ENCODE results near the gene NPTX1. TPM values are rescaled to one million over a fixed set of nuclear protein-coding genes. Genes with fewer than 3 reads are reported as not detected.
"Not testable (repeated sequence)": the region's sequence is repeated elsewhere in the genome, so short reads cannot be mapped to it uniquely, and the experiment has no call there.

The NPTX1 gene
- total RNA-seq, 2 experiments from 2014 or later: 8.0 to 9.3 TPM

GRCh38 chr17:80511222-80512180 lies 35.1 kb upstream of the NPTX1 start:
- CTCF ChIA-PET: no interaction called here
- H3K4me3 Mint-ChIP-seq: no peak overlapping the region
- H3K4me1 Mint-ChIP-seq: no peaks in the 10 kb centered on the region
- DNase-seq (no peak), ATAC-seq (no peak)
- H3K36me3 Mint-ChIP-seq: no peaks in the 10 kb centered on the region
- no peak overlapping the region for H3K27ac Mint-ChIP-seq
- H3K27me3 Mint-ChIP-seq: peaks cover 20% of the 10 kb centered on the region
- no peaks in the 10 kb centered on the region for H3K9me3 Mint-ChIP-seq (ENCODE audit: low read depth)

DNA sequence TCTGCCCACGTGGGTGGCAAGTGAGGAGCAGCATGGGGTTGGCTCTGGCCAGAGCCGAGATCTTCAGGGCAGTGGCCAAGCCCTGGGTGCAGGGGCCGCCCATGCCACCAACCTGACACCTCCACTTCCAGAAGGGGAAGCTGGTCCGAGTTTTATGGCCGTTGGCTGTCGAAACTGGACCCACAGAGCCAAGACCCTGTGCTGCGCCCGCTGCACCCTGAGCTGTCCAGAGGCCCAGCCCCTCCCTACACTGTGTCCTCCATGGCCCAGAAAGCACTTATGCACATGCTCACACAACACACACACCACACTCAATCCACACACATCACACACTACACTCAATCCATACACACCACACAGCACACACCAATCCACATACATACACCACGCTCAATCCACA lies 34.4 kb upstream of the NPTX1 start:
- peaks cover 18% of the 10 kb centered on the region for H3K27me3 Mint-ChIP-seq
- ATAC-seq (no peak), DNase-seq (no peak)
- no peak overlapping the region for H3K27ac Mint-ChIP-seq
- H3K36me3 Mint-ChIP-seq: no peaks in the 10 kb centered on the region
- no peaks in the 10 kb centered on the region for H3K4me1 Mint-ChIP-seq
- no peaks in the 10 kb centered on the region for H3K9me3 Mint-ChIP-seq (ENCODE audit: low read depth)
- H3K4me3 Mint-ChIP-seq: no peak overlapping the region
- CTCF ChIA-PET: no interaction called here

DNA sequence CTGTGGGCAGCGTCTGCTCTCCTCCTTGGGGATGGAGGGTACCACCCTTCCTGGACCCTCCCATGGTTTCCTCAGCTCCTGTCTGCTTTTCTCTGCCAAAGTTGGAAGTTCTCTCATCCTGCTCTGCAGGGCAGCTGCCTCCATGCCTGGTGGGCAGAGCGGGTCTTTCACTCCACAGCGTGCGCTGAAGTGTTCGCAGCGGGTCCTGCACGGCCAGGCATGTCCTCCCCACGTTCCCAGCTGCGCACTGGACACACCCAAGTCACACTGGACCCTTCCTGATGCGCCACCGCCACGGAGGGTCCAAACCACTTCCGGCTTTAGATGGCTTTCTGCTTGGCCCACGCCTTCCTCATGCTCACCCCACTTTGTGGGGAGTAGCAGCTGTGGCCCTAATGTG lies 33.7 kb upstream of the NPTX1 start:
- CTCF ChIA-PET: no interaction called here
- peaks cover 19% of the 10 kb centered on the region for H3K27me3 Mint-ChIP-seq
- no peaks in the 10 kb centered on the region for H3K4me1 Mint-ChIP-seq
- H3K27ac Mint-ChIP-seq: no peak overlapping the region
- no peak for DNase-seq
- ATAC-seq: no peak
- no peaks in the 10 kb centered on the region for H3K9me3 Mint-ChIP-seq (ENCODE audit: low read depth)
- H3K4me3 Mint-ChIP-seq: no peak overlapping the region
- no peaks in the 10 kb centered on the region for H3K36me3 Mint-ChIP-seq

GRCh38 chr17:80509311-80509710 lies 32.9 kb upstream of the NPTX1 start:
- no peak for DNase-seq
- no peaks in the 10 kb centered on the region for H3K9me3 Mint-ChIP-seq (ENCODE audit: low read depth)
- no peak for ATAC-seq
- no peak overlapping the region for H3K4me3 Mint-ChIP-seq
- H3K4me1 Mint-ChIP-seq: no peaks in the 10 kb centered on the region
- H3K36me3 Mint-ChIP-seq: no peaks in the 10 kb centered on the region
- no peak overlapping the region for H3K27ac Mint-ChIP-seq
- CTCF ChIA-PET: no interaction called here
- peaks cover 21% of the 10 kb centered on the region for H3K27me3 Mint-ChIP-seq

GRCh38 chr17:80507965-80508364 lies 31.6 kb upstream of the NPTX1 start:
- Mint-ChIP-seq H3K27me3 (peaks cover 16% of the 10 kb centered on the region), H3K4me1 (no peaks in the 10 kb centered on the region), H3K36me3 (no peaks in the 10 kb centered on the region), H3K9me3 (ENCODE audit: low read depth) (no peaks in the 10 kb centered on the region), H3K4me3 (no peak overlapping the region), H3K27ac (no peak overlapping the region)
- CTCF ChIA-PET: interaction anchor here (0.8 to 1.5 kb wide), 2 partner anchors 11 to 13 kb away, joined by 3 read pairs; no protein-coding TSS in a partner anchor
- DNase-seq (no peak), ATAC-seq (no peak)

DNA sequence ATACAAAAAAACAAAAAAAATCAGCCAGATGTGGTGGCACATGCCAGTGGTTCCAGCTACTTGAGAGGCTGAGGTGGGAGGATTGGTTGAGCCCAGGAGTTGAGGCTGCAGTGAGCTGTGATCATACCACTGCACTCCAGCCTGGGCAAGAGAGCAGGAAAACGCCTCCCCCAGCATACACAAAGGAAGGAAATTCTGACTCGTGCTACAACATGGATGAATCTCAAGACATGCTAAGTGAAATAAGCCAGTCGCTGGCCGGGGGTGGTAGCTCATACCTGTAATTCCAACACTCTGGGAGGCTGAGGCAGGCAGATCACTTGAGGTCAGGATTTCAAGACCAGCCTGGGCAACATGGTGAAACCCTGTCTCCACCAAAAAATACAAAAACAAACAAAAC lies 30.8 kb upstream of the NPTX1 start:
- CTCF ChIA-PET: interaction anchor here (1.5 kb wide), 1 partner anchor 12 kb away, joined by 3 read pairs; no protein-coding TSS in a partner anchor
- ATAC-seq: not testable (repeated sequence)

DNA sequence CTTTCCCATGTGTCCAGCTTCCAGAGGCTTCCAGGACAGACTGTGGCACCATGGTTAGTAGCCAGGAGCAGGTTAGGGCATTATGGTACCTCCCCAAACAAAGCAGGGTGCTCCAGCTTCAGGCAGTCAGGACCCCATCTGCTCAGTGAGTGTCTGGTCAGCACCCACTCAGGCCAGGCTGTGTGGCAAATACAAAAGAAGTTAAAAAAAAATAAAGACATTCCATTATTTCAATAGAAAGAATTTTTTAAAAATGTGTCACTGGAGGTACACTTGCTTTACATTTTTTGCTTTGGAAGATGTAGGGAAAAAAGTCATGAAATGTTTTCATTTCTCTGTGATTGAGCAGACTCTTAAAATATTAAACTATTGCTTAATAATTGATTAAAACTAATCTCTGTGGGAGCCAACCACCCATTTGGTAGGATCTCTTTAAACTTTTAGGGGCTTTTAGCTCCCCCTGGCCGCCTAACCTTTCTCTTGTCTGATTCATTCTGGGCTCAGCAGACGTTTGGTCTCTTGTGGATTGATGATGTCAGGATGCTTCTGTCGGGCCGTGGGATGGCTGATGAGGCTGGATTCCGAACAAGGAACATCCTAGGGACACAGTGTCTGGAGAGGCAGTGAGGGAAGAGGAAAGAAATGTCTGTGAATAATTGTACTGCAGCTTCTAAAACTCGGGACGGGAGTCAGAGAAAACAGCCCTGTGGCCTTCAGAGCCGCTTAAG lies 28.4 kb upstream of the NPTX1 start:
- CTCF ChIA-PET: interaction anchor here (1.0 kb wide), 1 partner anchor 71 kb away, joined by 3 read pairs; no protein-coding TSS in a partner anchor
- ATAC-seq: no peak
- Mint-ChIP-seq H3K9me3 (ENCODE audit: low read depth) (no peaks in the 10 kb centered on the region), H3K27ac (no peak overlapping the region), H3K4me3 (no peak overlapping the region), H3K36me3 (no peaks in the 10 kb centered on the region), H3K4me1 (no peaks in the 10 kb centered on the region), H3K27me3 (peaks cover 16% of the 10 kb centered on the region)
- no peak for DNase-seq

More for the DNA sequence above, 30.8 kb upstream of the NPTX1 start:
- DNase-seq; H3K4me1 Mint-ChIP-seq; H3K27ac Mint-ChIP-seq; H3K36me3 Mint-ChIP-seq; H3K4me3 Mint-ChIP-seq; H3K9me3 Mint-ChIP-seq (ENCODE audit: low read depth): not testable (repeated sequence)
- H3K27me3 Mint-ChIP-seq: peaks cover 16% of the 10 kb centered on the region

- no peaks in the 10 kb centered on the region for H3K36me3 Mint-ChIP-seq
- no peak overlapping the region for H3K27ac Mint-ChIP-seq
- H3K27me3 Mint-ChIP-seq: peaks cover 20% of the 10 kb centered on the region
- H3K9me3 Mint-ChIP-seq (ENCODE audit: low read depth): no peaks in the 10 kb centered on the region
- no peaks in the 10 kb centered on the region for H3K4me1 Mint-ChIP-seq
- ATAC-seq (no peak), DNase-seq (no peak)
- CTCF ChIA-PET: no interaction called here
- no peak overlapping the region for H3K4me3 Mint-ChIP-seq
Measured at GRCh38 chr17:80503921-80504320, 27.5 kb upstream of the NPTX1 start.

- no peak overlapping the region for H3K27ac Mint-ChIP-seq
- no peaks in the 10 kb centered on the region for H3K36me3 Mint-ChIP-seq
- peaks cover 20% of the 10 kb centered on the region for H3K27me3 Mint-ChIP-seq
- no peak for ATAC-seq
- no peak for DNase-seq
- no peaks in the 10 kb centered on the region for H3K9me3 Mint-ChIP-seq (ENCODE audit: low read depth)
- CTCF ChIA-PET: no interaction called here
- H3K4me3 Mint-ChIP-seq: no peak overlapping the region
- no peaks in the 10 kb centered on the region for H3K4me1 Mint-ChIP-seq
Measured at GRCh38 chr17:80503031-80503430, 26.6 kb upstream of the NPTX1 start.

DNA sequence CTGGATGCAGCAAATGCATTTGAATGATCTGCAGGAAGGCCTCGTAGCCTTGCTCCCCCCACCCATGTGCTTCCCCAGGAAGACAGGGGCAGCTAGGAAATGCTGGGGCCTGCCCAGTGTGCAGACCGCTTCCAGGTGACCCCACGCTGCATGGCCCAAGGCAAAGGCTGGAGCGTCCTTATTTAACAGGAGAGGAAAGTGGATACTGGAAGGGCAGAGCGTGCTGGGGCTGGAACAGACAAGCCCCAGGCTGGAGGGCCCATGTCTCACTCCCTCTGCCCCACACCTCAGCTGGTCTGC lies 26.1 kb upstream of the NPTX1 start:
- no peak overlapping the region for H3K27ac Mint-ChIP-seq
- CTCF ChIA-PET: no interaction called here
- H3K4me1 Mint-ChIP-seq: peaks cover 4% of the 10 kb centered on the region
- no peaks in the 10 kb centered on the region for H3K36me3 Mint-ChIP-seq
- no peaks in the 10 kb centered on the region for H3K9me3 Mint-ChIP-seq (ENCODE audit: low read depth)
- no peak for DNase-seq
- ATAC-seq: no peak
- H3K27me3 Mint-ChIP-seq: peaks cover 23% of the 10 kb centered on the region
- no peak overlapping the region for H3K4me3 Mint-ChIP-seq

DNA sequence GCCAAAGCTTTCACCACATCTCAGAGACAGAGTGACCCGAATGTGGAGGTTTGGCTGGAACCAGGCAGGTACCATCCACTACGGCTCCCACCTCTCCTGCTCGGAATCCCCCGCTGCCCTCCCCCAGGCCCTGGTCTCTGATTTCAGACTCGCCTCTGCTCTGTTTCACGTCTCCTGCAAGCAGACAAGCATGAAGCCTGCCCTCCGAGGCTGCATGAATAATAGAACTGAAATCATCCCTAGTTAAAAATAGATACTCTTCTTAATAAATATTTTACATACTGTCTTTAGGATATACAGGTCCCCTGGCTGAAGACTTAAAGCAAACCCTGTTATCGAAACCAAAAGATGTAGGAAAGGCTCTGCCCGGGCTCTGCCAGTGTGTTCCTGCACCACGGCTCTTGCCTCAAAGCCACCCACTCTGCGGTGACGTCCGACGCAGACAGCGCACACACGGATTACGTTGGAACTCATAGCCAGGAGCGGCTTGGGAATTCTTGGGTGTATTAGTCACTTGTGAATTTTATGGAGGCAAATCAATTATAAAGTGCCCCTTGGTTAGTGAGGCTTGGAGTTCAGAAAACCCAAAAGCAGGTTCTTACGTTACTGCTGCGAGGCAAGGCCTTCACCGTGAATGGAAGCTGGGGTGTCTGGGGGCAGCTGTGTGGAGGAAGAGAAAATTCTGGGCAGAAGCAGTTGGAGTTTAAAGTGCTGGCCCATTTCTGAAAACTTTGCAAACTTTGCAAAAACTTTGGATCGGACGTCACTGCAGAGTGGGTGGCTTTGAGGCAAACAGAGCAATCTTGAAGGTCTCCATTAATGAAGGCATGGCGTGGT lies 25.6 kb upstream of the NPTX1 start:
- H3K36me3 Mint-ChIP-seq: no peaks in the 10 kb centered on the region
- CTCF ChIA-PET: no interaction called here
- DNase-seq: no peak
- peaks cover 22% of the 10 kb centered on the region for H3K27me3 Mint-ChIP-seq
- ATAC-seq: no peak
- peaks cover 9% of the 10 kb centered on the region for H3K4me1 Mint-ChIP-seq
- no peak overlapping the region for H3K4me3 Mint-ChIP-seq
- no peak overlapping the region for H3K27ac Mint-ChIP-seq
- no peaks in the 10 kb centered on the region for H3K9me3 Mint-ChIP-seq (ENCODE audit: low read depth)

DNA sequence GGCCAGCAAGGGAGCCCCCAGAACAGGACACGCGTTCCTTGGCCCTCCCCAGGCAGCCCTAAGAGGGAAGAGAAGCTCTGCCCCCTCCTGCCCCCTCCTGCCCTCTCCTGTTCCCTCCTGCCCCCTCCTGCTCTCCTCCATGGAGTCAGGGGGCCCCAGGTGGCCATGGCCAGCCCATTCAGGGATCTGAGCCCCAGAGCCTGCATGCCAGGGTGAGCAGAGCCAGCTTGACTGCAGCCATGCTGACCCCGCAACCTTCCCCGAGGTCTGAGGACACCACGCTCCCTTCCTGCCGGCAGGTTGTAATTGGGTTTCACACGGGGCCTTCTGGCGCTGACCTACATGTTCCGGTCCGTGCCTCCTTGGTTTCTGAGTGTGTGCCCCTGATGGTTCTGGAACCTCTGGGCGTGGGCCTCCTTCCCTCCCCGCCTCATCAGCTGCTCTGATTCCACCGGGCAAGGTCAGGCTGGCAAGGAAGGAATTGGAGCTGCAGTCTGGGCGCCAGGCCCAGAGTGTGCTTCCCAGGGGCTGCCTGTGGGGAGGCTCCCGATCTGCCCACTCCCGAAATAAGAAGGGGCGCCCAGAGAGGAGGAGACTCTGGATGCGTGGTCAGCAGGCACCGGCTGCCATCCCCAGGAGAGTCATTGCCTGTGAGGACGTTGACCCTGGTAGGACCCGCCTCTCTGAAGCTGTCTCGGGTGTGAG lies 23.7 kb upstream of the NPTX1 start:
- Mint-ChIP-seq H3K4me1 (peaks cover 9% of the 10 kb centered on the region), H3K27ac (no peak overlapping the region), H3K4me3 (no peak overlapping the region), H3K36me3 (no peaks in the 10 kb centered on the region), H3K27me3 (peaks cover 28% of the 10 kb centered on the region), H3K9me3 (ENCODE audit: low read depth) (no peaks in the 10 kb centered on the region)
- CTCF ChIA-PET: interaction anchor here (1.5 kb wide), 1 partner anchor 73 kb away, joined by 3 read pairs; no protein-coding TSS in a partner anchor
- DNase-seq (no peak), ATAC-seq (no peak)

DNA sequence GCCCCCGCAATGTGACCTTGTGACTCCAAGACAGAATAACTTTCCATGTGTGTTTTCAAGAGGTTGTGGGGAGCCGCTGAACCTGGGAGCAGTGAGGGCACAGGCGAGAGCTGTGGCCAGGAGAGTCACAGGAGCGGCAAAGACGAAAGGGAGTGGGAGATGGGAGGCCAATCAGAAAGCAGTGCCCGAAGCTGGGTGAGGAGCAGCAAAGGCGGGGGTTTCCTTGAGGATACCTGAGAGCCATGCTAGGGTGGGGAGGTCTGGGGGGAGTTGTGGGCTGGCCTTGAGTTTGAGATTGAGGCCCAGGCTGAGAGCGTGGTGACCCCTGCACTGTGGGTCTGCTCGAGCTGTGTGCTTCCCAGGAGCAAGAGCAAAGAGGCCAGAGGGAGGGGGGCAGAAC lies 23.2 kb upstream of the NPTX1 start:
- Mint-ChIP-seq H3K4me3 (no peak overlapping the region), H3K36me3 (no peaks in the 10 kb centered on the region), H3K9me3 (ENCODE audit: low read depth) (no peaks in the 10 kb centered on the region), H3K27ac (no peak overlapping the region), H3K27me3 (peaks cover 27% of the 10 kb centered on the region), H3K4me1 (peaks cover 9% of the 10 kb centered on the region)
- no peak for DNase-seq
- ATAC-seq: no peak
- CTCF ChIA-PET: interaction anchor here (1.5 to 2.3 kb wide), 2 partner anchors 72 to 76 kb away, joined by 3 to 6 read pairs; no protein-coding TSS in a partner anchor

Data from activated CD8-positive, alpha-beta memory T cell treated with anti-CD3 and anti-CD28 coated beads, Interleukin-2, amount 10 ng/mL, durations not matched to agents 7 days and 5 days (primary cell).